SJCRH30 (cell line): ENCODE measurements around the gene TRPM4. TPM values are rescaled to one million over a fixed set of nuclear protein-coding genes. Genes with fewer than 3 reads are reported as not detected.
"Not testable (repeated sequence)": the region's sequence is repeated elsewhere in the genome, so short reads cannot be mapped to it uniquely, and the experiment has no call there.

Experiments
- DNase-seq, 2 experiments: peaks; one replicate each; pipeline ENCODE4 v3.0.0-alpha.2; 2015 to 2020
- H3K27ac ChIP-seq: fragments of 250-450 bp; sonication (Bioruptor Pico); 2 replicates; pipeline ENCODE4 v1.5.1; 2020; ENCODE audit warnings: mild to moderate bottlenecking, moderate library complexity
- H3K27me3 ChIP-seq: fragments of 250-450 bp; sonication (Bioruptor Pico); 2 replicates; pipeline ENCODE4 v1.5.1; 2020; ENCODE audit warnings: mild to moderate bottlenecking, moderate library complexity
- H3K36me3 ChIP-seq: fragments of 250-450 bp; sonication (Bioruptor Pico); 2 replicates; pipeline ENCODE4 v1.5.1; 2020; ENCODE audit warnings: mild to moderate bottlenecking, moderate library complexity
- H3K4me1 ChIP-seq: fragments of 250-450 bp; sonication (Bioruptor Pico); 2 replicates; pipeline ENCODE4 v1.5.1; 2020; ENCODE audit warnings: mild to moderate bottlenecking, moderate library complexity
- H3K4me3 ChIP-seq: fragments of 250-450 bp; sonication (Bioruptor Pico); 2 replicates; pipeline ENCODE4 v1.5.1; 2020; ENCODE audit warnings: mild to moderate bottlenecking, moderate library complexity
- H3K9me3 ChIP-seq: fragments of 250-450 bp; sonication (Bioruptor Pico); replicated peaks from 2 replicates; pipeline ENCODE4 v1.5.1; 2020; ENCODE audit warnings: mild to moderate bottlenecking, moderate library complexity
- total RNA-seq: library from RNA; depleted of rRNA; stranded (reverse); fragments of >200 nt; shearing (Covaris generic); gene quantifications from 2 replicates; pipeline ENCODE4 v1.2.3, GENCODE V29; 2014

The TRPM4 gene
- total RNA-seq, 1 experiment from 2014 or later, result 1.2 TPM

DNA sequence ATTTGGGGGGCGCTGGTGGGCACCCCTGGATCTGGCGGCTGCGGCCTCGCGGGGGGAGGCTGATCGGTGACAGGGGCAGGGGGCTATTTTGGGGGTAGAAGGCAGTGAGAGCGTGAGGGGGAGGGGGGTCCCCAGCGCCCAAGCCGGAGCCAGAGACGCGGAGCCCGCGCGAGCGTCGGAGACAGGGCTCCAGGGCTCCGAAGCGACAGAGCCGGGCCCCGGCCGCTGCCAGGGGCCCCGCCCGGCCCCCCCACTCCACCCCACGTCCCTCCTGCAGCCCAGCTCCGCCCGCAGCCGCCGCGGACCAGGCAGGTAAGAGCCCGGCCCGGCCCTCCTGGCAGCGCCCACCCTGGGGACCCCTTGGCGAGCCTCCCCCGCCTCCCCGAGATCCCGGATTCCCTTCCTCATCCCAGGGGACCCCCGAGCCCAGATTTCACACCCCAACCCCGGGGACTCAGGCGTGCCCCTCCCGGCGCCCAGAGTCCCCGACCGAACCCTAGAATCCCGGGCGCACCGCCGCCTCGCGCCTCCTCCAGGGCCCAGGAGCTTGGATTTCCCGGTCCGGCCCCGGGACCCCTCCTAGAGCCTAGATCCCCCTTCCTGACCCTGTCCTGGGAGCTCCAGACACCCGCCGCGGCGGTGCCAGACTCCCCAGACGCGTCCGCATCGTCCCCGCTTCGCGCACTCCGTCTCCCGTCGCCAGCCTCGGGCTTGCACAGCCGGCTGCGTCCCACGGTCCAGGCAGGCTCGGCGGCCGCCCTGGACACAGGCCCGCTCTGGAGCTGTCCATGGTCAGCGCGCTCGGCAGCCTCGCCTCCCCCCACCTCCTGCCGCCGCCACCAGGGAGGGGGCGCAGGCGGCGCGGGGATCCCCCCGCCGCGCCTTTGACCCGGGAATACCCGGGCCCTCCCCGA lies 37.9 kb upstream of the TRPM4 start, which contains the start of gene PPFIA3:
Gene PPFIA3, plus strand, starts transcription at position 134 of the 914 bp plus-strand sequence. CDS start 8,330 bp downstream, outside the sequence.
- DNase-seq, result peak; percentile 70
- Histone ChIP-seq H3K27ac (peak within 1 kb of the TSS; percentile 86), H3K36me3 (no peaks in the 10 kb centered on the region), H3K9me3 (no peaks in the 10 kb centered on the region), H3K4me3 (peak within 1 kb of the TSS; percentile 65), H3K4me1 (peaks cover 10% of the 10 kb centered on the region; the same call in 1 of the 2 replicates), H3K27me3 (no peaks in the 10 kb centered on the region)

DNA sequence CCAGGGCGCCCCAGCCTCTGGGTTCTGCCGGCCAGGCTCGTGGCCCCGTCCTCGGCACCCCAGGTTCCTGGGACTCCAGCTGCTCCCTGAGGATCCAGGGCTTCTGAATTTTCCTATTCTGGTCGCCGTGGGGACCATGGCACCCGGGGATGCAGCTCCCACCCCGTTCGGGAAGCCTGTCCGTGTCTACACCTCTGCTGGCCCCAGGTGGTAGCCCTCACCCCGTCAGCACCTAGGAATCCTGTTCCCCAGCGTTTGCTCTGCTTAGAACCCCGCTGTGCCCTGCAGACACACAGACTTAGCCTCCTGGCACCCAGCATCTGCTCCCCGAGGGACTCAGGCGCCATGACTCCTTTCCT lies 37.3 kb upstream of the TRPM4 start:
- DNase-seq, result no peak
- Histone ChIP-seq H3K4me3 (peak overlapping the region; percentile 65), H3K27me3 (no peaks in the 10 kb centered on the region), H3K27ac (no peak overlapping the region), H3K36me3 (no peaks in the 10 kb centered on the region), H3K4me1 (peaks cover 7% of the 10 kb centered on the region; the same call in 1 of the 2 replicates), H3K9me3 (no peaks in the 10 kb centered on the region)

DNA sequence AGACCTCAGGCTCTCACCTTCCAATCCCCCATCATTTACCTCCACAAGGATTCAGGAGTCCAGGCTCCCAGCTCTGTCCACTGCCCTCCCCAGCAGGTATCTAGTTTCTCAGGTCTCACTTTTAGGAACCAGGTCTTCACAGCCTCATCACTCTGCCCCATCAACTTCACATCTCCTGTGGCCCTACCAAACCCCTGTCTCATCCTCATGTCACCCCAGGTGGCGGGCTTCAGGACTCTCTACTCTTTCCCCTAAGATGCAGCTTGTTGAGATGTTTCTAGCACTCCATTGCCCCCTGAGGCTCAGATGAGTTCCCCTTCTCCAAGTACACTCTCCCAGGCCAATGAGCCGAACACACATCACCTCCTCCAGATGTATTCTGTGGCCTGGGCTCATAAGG lies 36.7 kb upstream of the TRPM4 start:
- DNase-seq, result no peak
- Histone ChIP-seq H3K27me3 (no peaks in the 10 kb centered on the region), H3K9me3 (no peaks in the 10 kb centered on the region), H3K4me3 (no peak overlapping the region), H3K4me1 (peaks cover 6% of the 10 kb centered on the region; the same call in 1 of the 2 replicates), H3K27ac (no peak overlapping the region), H3K36me3 (no peaks in the 10 kb centered on the region)

DNA sequence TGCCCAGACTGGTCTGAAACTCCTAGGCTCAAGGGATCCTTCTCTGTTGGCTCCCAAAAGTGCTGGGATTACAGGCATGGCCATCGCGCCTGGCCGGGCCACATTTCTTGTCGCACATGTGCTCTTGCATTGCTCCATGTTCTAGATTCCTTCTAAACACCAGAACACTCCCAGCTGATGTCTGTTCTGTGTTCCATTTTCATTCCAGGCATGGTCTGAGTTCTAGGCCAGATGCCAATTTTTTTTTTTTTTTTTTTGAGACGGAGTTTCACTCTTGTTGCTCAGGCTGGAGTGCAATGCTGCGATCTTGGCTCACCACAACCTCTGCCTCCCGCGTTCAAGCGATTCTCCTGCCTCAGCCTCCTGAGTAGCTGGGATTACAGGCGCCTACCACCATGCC lies 35.8 kb upstream of the TRPM4 start:
- DNase-seq, H3K36me3 ChIP-seq, H3K4me1 ChIP-seq: not testable (repeated sequence)

DNA sequence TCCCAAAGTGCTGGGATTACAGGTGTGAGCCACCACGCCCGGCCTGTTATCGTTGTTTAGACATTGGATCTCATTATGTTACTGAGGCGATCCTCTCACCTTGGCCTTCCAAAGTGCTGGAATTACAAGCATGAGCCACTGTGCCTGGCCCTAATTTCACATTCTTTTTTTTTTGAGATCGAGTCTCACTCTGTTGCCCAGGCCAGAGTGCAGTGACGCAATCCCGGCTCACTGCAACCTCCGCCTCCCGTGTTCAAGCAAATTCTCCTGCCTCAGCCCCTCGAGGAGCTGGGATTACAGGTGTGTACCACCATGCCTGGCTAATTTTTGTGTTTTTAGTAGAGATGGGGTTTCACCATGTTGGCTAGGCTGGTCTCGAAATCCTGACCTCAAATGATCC lies 34.3 kb upstream of the TRPM4 start:
- not testable (repeated sequence) for H3K27me3 ChIP-seq, H3K36me3 ChIP-seq, H3K9me3 ChIP-seq, H3K4me1 ChIP-seq, DNase-seq, H3K27ac ChIP-seq, H3K4me3 ChIP-seq

More for the DNA sequence above, 35.8 kb upstream of the TRPM4 start:
- H3K9me3 ChIP-seq, H3K27ac ChIP-seq, H3K4me3 ChIP-seq, H3K27me3 ChIP-seq: not testable (repeated sequence)

DNA sequence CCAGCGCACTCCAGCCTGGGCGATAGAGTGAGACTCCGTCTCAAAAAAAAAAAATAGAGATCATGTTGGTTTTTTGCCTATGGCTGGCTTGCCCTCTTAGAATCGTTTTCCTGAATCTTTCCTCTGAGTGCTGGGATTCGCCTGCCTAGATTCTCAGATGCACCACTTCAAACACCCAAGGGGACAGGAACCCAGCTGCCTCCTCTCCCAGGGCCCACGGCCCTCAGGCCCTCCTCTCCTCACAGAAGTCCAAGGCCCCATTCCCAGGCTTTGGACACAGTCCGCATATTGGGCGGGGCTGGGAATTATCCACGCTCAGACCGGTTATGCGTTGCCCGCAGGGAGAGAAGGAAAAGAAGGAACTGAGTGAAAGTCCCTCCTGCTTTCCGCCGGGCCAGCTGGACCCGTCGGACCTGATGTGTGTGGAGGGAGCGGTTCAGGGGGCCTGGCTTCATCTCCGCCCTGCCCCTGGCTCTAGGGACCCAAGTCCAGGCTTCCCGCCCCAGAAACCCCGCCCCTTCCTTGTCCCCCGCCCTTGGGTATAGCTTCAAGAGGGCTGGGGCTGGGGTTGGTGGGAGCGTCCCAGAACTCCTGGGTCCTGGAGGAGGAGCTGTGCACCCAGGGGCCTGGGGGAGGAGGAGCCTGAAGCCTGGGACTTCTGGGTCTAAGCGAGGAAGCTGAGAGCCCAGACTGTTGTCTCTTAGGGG lies 32.4 kb upstream of the TRPM4 start:
- no peaks in the 10 kb centered on the region for H3K36me3 ChIP-seq
- H3K9me3 ChIP-seq, result no peaks in the 10 kb centered on the region
- peak; percentile 89 to 93 for DNase-seq
- peak overlapping the region; percentile 38 for H3K4me3 ChIP-seq
- H3K27ac ChIP-seq, result peak overlapping the region; percentile 80
- H3K27me3 ChIP-seq, result no peaks in the 10 kb centered on the region
- H3K4me1 ChIP-seq, result peaks cover 8% of the 10 kb centered on the region; the same call in 1 of the 2 replicates

DNA sequence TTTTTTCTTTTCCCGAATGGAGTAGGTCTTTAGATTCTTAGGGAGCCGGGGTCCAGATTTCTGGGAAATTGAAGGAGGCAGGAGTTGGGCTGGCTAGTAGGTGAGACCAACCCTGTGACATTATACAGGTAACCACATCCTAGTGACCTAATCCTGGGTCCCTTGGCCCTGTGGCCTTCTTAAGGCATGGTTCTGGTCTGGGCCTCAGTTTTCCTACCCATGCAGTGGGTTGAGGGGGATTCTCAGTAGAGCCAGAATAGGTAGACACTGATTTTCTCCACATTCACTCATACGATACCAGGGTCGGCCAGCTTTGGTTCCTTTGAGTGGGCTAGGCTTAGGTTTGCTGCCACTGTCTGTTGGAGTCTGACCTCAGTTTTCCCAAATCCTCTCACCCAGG lies 31.0 kb upstream of the TRPM4 start:
- no peak for DNase-seq
- H3K4me1 ChIP-seq, result peaks cover 8% of the 10 kb centered on the region; the same call in 1 of the 2 replicates
- H3K4me3 ChIP-seq, result no peak overlapping the region

DNA sequence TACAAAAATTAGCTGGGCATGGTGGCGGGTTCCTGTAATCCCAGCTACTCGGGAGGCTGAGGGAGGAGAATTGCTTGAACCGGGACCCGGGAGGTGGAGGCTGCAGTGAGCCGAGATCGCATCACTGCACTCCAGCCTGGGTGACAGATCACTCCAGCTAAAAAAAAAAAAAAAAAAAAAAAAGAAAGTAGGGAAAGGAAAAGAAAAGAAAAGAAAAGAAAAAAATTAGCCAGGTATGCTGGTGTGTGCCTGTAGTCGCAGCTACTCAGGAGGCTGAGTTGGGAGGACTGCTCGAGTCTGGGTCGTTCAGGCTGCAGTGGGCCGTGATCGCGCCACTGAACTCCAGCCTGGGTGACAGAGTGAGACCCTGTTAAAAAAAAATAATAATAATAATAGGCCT lies 30.4 kb upstream of the TRPM4 start:
- not testable (repeated sequence) for H3K36me3 ChIP-seq, H3K4me3 ChIP-seq, H3K27me3 ChIP-seq, H3K4me1 ChIP-seq, H3K9me3 ChIP-seq, DNase-seq, H3K27ac ChIP-seq

More for the DNA sequence above, 31.0 kb upstream of the TRPM4 start:
- H3K27ac ChIP-seq, result no peak overlapping the region
- H3K9me3 ChIP-seq, result no peaks in the 10 kb centered on the region
- no peaks in the 10 kb centered on the region for H3K27me3 ChIP-seq
- H3K36me3 ChIP-seq, result peaks cover 3% of the 10 kb centered on the region; the same call in 1 of the 2 replicates

DNA sequence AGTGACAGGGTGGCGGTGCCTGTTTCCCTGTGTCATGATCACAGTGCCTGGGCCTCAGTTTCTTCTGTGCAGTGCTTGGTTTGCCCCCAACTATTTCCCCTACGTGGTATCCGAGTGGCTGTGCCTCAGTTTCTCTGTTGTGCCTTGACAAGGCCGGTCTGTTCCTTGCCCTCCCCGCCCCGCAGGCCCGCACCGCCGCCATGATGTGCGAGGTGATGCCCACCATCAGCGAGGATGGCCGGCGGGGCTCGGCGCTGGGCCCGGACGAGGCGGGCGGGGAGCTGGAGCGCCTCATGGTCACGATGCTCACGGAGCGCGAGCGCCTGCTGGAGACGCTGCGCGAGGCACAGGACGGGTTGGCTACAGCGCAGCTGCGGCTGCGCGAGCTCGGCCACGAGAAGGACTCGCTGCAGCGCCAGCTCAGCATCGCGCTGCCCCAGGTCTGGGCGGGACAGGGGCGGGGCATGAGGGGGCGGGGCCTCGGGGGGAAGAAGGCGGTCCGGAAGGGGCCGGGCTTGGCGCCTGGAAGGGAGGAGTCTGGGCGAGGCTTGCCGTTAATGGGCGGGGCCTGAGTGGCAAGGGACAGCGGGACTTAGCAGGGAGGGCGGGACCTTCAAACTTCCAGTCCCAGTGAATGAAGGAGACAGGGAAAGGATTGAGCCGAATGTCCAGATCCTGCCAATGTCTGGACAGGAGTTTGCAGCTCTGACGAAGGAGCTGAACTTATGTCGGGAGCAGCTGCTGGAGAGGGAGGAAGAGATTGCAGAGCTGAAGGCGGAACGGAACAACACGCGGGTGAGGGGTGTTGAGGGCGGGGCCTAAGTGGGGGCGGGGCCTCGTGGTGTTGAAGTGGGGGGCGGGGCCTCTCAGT lies 29.7 kb upstream of the TRPM4 start:
- DNase-seq, result peak; percentile 97 to 99
- Histone ChIP-seq H3K36me3 (peaks cover 8% of the 10 kb centered on the region; the same call in 1 of the 2 replicates), H3K9me3 (no peaks in the 10 kb centered on the region), H3K4me3 (peak overlapping the region; percentile 53), H3K27ac (peak overlapping the region; percentile 52; the same call in 1 of the 2 replicates), H3K27me3 (no peaks in the 10 kb centered on the region), H3K4me1 (peaks cover 8% of the 10 kb centered on the region; the same call in 1 of the 2 replicates)

DNA sequence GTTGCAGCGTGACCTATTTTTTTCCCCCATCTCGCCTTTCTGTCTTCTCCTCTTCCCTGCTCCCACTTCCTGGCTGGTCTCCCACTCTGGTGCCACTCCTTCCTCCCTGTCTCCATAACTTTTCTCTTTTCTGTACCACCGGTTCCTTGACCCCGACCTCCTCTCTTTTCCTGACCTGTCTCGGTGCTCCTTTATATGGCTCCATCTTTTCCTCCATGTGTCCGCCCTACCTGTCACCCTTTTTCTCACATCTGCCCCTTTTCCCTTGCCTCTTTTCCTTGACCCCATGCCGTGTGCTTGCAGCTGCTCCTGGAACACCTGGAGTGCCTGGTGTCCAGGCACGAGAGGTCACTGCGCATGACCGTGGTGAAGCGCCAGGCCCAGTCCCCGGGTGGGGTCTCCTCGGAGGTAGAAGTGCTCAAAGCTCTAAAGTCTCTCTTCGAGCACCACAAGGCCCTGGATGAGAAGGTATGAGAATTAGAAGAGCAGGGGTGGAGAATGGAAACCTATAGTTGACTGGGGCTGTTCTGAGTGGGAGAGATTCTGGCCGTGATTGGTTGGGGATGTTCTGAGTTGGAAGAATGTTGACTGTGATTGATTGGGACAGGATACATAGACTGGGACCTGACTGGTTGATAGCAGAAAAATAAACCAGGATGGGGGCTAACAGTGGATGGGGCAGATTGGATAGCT lies 28.9 kb upstream of the TRPM4 start:
- H3K4me1 ChIP-seq, result peaks cover 8% of the 10 kb centered on the region; the same call in 1 of the 2 replicates
- DNase-seq, result peak in 1 of 2 experiments; percentile 49
- peak overlapping the region; percentile 53 for H3K4me3 ChIP-seq

DNA sequence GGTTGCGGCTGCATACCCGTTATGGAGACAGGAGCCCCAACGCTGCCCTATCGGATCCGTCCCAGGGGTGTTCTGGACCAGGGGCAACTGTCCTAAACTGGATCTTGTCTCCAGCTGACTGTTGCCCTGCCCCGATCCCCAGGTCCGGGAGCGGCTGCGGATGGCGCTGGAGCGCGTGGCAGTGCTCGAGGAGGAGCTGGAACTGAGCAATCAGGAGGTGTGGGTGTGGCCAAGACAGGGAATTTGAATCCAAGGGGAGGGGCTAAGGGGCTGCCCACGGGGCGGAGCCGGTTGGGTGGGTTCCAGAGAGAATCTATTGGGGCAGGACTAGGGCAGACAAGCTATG lies 28.4 kb upstream of the TRPM4 start:
- Histone ChIP-seq H3K27ac (peak overlapping the region; percentile 52), H3K27me3 (no peaks in the 10 kb centered on the region), H3K4me1 (peaks cover 7% of the 10 kb centered on the region; the same call in 1 of the 2 replicates), H3K4me3 (peak overlapping the region; percentile 53), H3K36me3 (peaks cover 19% of the 10 kb centered on the region), H3K9me3 (no peaks in the 10 kb centered on the region)
- peak; percentile 86 to 88 for DNase-seq

More for the DNA sequence above, 28.9 kb upstream of the TRPM4 start:
- peak overlapping the region; percentile 52 for H3K27ac ChIP-seq
- H3K36me3 ChIP-seq, result peaks cover 14% of the 10 kb centered on the region
- no peaks in the 10 kb centered on the region for H3K9me3 ChIP-seq
- H3K27me3 ChIP-seq, result no peaks in the 10 kb centered on the region

DNA sequence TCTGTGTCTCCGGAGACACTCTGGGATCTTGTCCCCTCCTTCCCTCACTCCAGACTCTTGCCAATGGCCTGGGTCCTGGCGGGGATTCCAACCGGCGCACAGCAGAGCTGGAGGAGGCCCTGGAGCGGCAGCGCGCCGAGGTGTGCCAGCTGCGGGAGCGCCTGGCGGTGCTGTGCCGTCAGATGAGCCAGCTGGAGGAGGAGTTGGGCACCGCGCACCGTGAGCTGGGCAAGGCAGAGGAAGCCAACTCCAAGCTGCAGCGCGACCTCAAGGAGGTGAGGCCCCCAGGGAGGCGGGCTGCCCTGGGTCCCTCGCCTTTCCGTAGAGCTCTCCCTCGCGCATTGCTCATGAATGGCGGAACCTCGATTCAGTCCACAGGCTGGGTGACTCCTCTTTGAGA lies 27.3 kb upstream of the TRPM4 start:
- H3K27me3 ChIP-seq, result no peaks in the 10 kb centered on the region
- no peaks in the 10 kb centered on the region for H3K9me3 ChIP-seq
- no peak overlapping the region for H3K4me3 ChIP-seq
- no peak overlapping the region for H3K27ac ChIP-seq
- DNase-seq, result no peak
- H3K36me3 ChIP-seq, result peaks cover 30% of the 10 kb centered on the region
- H3K4me1 ChIP-seq, result 0 out of 2 replicates have a peak, but pooled peaks cover 2% of the 10 kb centered on the region

DNA sequence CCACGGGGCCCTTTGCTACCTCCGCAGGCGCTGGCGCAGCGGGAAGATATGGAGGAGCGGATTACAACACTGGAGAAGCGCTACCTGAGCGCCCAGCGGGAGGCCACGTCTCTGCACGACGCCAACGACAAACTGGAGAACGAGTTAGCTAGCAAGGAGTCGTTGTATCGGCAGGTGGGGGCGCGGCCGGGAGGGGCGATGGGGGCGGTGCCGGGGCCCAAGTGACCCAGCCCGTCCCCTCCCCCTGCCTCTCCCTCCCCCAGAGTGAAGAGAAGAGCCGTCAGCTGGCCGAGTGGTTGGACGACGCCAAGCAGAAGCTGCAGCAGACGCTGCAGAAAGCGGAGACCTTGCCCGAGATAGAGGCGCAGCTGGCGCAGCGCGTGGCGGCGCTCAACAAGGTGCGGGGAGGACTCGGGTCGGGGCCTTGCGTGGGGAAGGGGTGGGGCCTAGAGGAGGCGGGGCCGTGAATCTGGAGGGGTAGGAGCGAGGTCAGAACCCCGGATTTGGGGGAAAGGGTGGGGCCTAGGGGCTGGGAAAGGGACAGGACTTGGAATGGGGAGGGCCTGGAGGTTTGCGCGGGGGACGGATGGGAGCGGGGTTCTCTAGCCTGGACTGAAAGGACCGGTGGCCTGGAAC lies 24.5 kb upstream of the TRPM4 start:
- H3K9me3 ChIP-seq, result no peaks in the 10 kb centered on the region
- no peaks in the 10 kb centered on the region for H3K27me3 ChIP-seq
- H3K4me1 ChIP-seq, result no peaks in the 10 kb centered on the region
- H3K4me3 ChIP-seq, result no peak overlapping the region
- H3K36me3 ChIP-seq, result peaks cover 34% of the 10 kb centered on the region
- no peak for DNase-seq
- H3K27ac ChIP-seq, result no peak overlapping the region
